Stomach (tissue), 4 donors: ENCODE measurements around the gene LRRD1.

ENCODE experiments used
- CTCF ChIP-seq, 7 experiments: fragments of 450-650 bp in 4 of 7; fragments of 200-600 bp in 3 of 7; sonication (generic) in 3 of 7; IDR thresholded peaks; one replicate each; pipeline ENCODE4 v1.5.1; 2016 to 2019; ENCODE audit warnings: antibody characterized with exemption in 7 of 7, control low read depth in 2 of 7, mild to moderate bottlenecking in 1 of 7
- POLR2A ChIP-seq, 4 donors: fragments of 450-650 bp; IDR thresholded peaks; one replicate each; pipeline ENCODE4 v1.6.1; 2016; ENCODE audit warnings: antibody characterized with exemption in 4 of 4, control low read depth in 2 of 4, mild to moderate bottlenecking in 1 of 4, moderate library complexity in 1 of 4

GRCh38 chr7:92192326-92192725 is 13.4 kb upstream of the LRRD1 start:
- TF ChIP-seq CTCF (IDR thresholded peaks at IDR 0.05) (no peak), POLR2A (IDR thresholded peaks at IDR 0.05) (no peak)
